Spleen (tissue), 7 donors: ENCODE data around the gene ZNF513.

Source experiments
- POLR2A ChIP-seq, 3 donors: fragments of 450-650 bp; IDR thresholded peaks; one replicate each; pipeline ENCODE4 v1.5.1; 2017; ENCODE audit warnings: antibody characterized with exemption in 3 of 3, mild to moderate bottlenecking in 1 of 3
- POLR2AphosphoS5 ChIP-seq, 3 donors: sonication (generic); formaldehyde crosslinking; IDR thresholded peaks; one replicate each; pipeline ENCODE4 v1.5.1; 2017; ENCODE audit warnings: antibody characterized with exemption in 3 of 3
- TF ChIP-seq, protein P1 (sequence below), 11 experiments: fragments of 200-600 bp in 7 of 11; fragments of 450-650 bp in 4 of 11; sonication (generic) in 4 of 11; IDR thresholded peaks in 8 of 11; conservative IDR thresholded peaks in 3 of 11; 1 replicate in 7 of 11; 2 replicates in 4 of 11; pipeline versions ENCODE4 v1.4.0 to v1.8.0; 2016 to 2021; ENCODE audit warnings: antibody characterized with exemption in 11 of 11, inconsistent platforms in 4 of 11, mild to moderate bottlenecking in 1 of 11
- donor health status: DM: no; HTN: no; CAD: no; lungs with moderate emphysema.
- donor health status: DM: no; HTN: no; CAD: no.
- donor health status: DM: no; HTN: no; CAD: no.

GRCh38 chr2:27354597-27354927 is 26.0 kb downstream of the ZNF513 start:
- no peak for TF ChIP-seq POLR2A (IDR thresholded peaks at IDR 0.05)
- TF ChIP-seq, protein P1, sequence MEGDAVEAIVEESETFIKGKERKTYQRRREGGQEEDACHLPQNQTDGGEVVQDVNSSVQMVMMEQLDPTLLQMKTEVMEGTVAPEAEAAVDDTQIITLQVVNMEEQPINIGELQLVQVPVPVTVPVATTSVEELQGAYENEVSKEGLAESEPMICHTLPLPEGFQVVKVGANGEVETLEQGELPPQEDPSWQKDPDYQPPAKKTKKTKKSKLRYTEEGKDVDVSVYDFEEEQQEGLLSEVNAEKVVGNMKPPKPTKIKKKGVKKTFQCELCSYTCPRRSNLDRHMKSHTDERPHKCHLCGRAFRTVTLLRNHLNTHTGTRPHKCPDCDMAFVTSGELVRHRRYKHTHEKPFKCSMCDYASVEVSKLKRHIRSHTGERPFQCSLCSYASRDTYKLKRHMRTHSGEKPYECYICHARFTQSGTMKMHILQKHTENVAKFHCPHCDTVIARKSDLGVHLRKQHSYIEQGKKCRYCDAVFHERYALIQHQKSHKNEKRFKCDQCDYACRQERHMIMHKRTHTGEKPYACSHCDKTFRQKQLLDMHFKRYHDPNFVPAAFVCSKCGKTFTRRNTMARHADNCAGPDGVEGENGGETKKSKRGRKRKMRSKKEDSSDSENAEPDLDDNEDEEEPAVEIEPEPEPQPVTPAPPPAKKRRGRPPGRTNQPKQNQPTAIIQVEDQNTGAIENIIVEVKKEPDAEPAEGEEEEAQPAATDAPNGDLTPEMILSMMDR (IDR thresholded peaks at IDR 0.05 in 8 of 11, conservative IDR thresholded peaks at IDR 0.05 in 3 of 11): no peak
- no peak for TF ChIP-seq POLR2AphosphoS5 (IDR thresholded peaks at IDR 0.05)
